GM12892 (cell line): ENCODE measurements around the gene HCN4.

ENCODE experiments used
- POLR2A ChIP-seq: IDR thresholded peaks from 2 replicates; pipeline ENCODE4 v1.6.1; 2011; ENCODE audit warnings: low read depth, low read length, control low read depth
- POLR2AphosphoS5 ChIP-seq: IDR thresholded peaks from 2 replicates; pipeline ENCODE4 v1.6.1; 2011; ENCODE audit warnings: low read depth, low read length, control low read depth

- TF ChIP-seq POLR2AphosphoS5 (no peak), POLR2A (no peak)
These were observed 16.4 kb upstream of the HCN4 start for GRCh38 chr15:73385205-73385604.
